T-helper 2 cell (primary cell): ENCODE results near the gene TOPAZ1.
A peak's percentile ranks its signal among the peaks of the same experiment; 100 is the strongest.

Experiments used
- DNase-seq, 5 experiments: peaks; one replicate each; pipeline versions ENCODE4 v3.0.0 to v3.0.0-alpha.2; 2012 to 2022

Gene TOPAZ1

GRCh38 chr3:44248152-44248551, 6.5 kb downstream of the TOPAZ1 start:
- DNase-seq: no peak

- DNase-seq: no peak
These were observed 10.8 kb downstream of the TOPAZ1 start for GRCh38 chr3:44252332-44252959.

- DNase-seq: no peak
These were observed 17.7 kb downstream of the TOPAZ1 start for GRCh38 chr3:44259404-44259803.

- DNase-seq: peak in 1 of 5 experiments; percentile 3
These were observed 22.5 kb downstream of the TOPAZ1 start for GRCh38 chr3:44264146-44264545.

GRCh38 chr3:44265815-44266214, 24.1 kb downstream of the TOPAZ1 start:
- peak in 1 of 5 experiments; percentile 26 for DNase-seq

GRCh38 chr3:44272191-44272590, 30.5 kb downstream of the TOPAZ1 start:
- DNase-seq: no peak

GRCh38 chr3:44277925-44278324, 36.2 kb downstream of the TOPAZ1 start:
- DNase-seq: no peak

GRCh38 chr3:44280077-44280476, 38.4 kb downstream of the TOPAZ1 start:
- DNase-seq: no peak

GRCh38 chr3:44280631-44281030, 38.9 kb downstream of the TOPAZ1 start:
- DNase-seq: no peak

- DNase-seq: no peak
These were observed 43.3 kb downstream of the TOPAZ1 start for GRCh38 chr3:44284949-44285348.

GRCh38 chr3:44289882-44290462, 48.3 kb downstream of the TOPAZ1 start:
- no peak for DNase-seq

GRCh38 chr3:44292276-44292675, 50.6 kb downstream of the TOPAZ1 start:
- DNase-seq: no peak

GRCh38 chr3:44292947-44293346, 51.3 kb downstream of the TOPAZ1 start:
- DNase-seq: no peak

- no peak for DNase-seq
These were observed 55.6 kb downstream of the TOPAZ1 start for GRCh38 chr3:44297255-44297654.

GRCh38 chr3:44301746-44302145, 60.1 kb downstream of the TOPAZ1 start:
- DNase-seq: peak in 1 of 5 experiments; percentile 3

GRCh38 chr3:44309500-44309899, 67.8 kb downstream of the TOPAZ1 start:
- DNase-seq: no peak

GRCh38 chr3:44318891-44319311, 77.2 kb downstream of the TOPAZ1 start:
- no peak for DNase-seq

- DNase-seq: no peak
These were observed 79.6 kb downstream of the TOPAZ1 start for GRCh38 chr3:44321335-44321734.

GRCh38 chr3:44323341-44323955, 81.8 kb downstream of the TOPAZ1 start:
- DNase-seq: peak in 4 of 5 experiments; percentile 15 to 47 (median 24)

GRCh38 chr3:44324584-44324983, 82.9 kb downstream of the TOPAZ1 start:
- DNase-seq: no peak

GRCh38 chr3:44326019-44326418, 84.3 kb downstream of the TOPAZ1 start:
- no peak for DNase-seq

- no peak for DNase-seq
These were observed 84.8 kb downstream of the TOPAZ1 start for GRCh38 chr3:44326515-44326914.

GRCh38 chr3:44329946-44330345, 88.3 kb downstream of the TOPAZ1 start:
- no peak for DNase-seq

GRCh38 chr3:44330444-44330843, 88.8 kb downstream of the TOPAZ1 start:
- no peak for DNase-seq
